A673 (cell line): ENCODE data around the gene DAB2IP.

Experiments
- EZH2 ChIP-seq: fragments of 200-600 bp; sonication (generic); IDR thresholded peaks from 2 replicates; pipeline ENCODE4 v1.6.1; 2017; ENCODE audit warnings: borderline replicate concordance, low read depth, mild to moderate bottlenecking, mixed read lengths, antibody characterized with exemption, low read length; ENCODE audit not compliant: poor library complexity, severe bottlenecking
- TF ChIP-seq, protein P1 (sequence below): fragments of 300-800, 200-600 bp; sonication (generic); conservative IDR thresholded peaks from 2 replicates; pipeline ENCODE4 v1.5.1; 2017; ENCODE audit warnings: low read depth, mild to moderate bottlenecking, antibody characterized with exemption, low read length, moderate library complexity, mixed read lengths

DNA sequence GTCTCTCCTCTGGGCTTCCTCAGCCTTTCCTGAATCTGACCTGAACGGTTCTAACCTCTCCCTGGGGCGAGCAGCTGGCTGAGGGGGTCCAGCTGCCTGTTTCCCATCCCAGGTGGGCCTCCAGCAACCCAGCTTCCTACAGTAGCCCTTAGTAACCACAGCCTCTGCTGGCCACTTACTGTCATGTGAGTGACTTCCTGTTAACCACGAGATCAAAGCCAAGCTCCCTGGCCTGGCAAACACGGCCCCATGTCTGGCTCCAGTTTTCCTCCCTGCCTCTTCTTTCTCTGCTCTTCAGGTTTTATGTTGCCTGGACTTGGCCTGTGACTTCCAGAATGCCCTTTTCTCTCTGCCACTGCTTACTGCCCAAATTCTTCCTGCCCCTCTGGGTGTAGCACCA, 47.2 kb upstream of the DAB2IP start:
- TF ChIP-seq, protein P1, sequence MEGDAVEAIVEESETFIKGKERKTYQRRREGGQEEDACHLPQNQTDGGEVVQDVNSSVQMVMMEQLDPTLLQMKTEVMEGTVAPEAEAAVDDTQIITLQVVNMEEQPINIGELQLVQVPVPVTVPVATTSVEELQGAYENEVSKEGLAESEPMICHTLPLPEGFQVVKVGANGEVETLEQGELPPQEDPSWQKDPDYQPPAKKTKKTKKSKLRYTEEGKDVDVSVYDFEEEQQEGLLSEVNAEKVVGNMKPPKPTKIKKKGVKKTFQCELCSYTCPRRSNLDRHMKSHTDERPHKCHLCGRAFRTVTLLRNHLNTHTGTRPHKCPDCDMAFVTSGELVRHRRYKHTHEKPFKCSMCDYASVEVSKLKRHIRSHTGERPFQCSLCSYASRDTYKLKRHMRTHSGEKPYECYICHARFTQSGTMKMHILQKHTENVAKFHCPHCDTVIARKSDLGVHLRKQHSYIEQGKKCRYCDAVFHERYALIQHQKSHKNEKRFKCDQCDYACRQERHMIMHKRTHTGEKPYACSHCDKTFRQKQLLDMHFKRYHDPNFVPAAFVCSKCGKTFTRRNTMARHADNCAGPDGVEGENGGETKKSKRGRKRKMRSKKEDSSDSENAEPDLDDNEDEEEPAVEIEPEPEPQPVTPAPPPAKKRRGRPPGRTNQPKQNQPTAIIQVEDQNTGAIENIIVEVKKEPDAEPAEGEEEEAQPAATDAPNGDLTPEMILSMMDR: no peak
- TF ChIP-seq EZH2: no peak
